ENCODE measurements around the gene MELTF.

Gene MELTF

DNA sequence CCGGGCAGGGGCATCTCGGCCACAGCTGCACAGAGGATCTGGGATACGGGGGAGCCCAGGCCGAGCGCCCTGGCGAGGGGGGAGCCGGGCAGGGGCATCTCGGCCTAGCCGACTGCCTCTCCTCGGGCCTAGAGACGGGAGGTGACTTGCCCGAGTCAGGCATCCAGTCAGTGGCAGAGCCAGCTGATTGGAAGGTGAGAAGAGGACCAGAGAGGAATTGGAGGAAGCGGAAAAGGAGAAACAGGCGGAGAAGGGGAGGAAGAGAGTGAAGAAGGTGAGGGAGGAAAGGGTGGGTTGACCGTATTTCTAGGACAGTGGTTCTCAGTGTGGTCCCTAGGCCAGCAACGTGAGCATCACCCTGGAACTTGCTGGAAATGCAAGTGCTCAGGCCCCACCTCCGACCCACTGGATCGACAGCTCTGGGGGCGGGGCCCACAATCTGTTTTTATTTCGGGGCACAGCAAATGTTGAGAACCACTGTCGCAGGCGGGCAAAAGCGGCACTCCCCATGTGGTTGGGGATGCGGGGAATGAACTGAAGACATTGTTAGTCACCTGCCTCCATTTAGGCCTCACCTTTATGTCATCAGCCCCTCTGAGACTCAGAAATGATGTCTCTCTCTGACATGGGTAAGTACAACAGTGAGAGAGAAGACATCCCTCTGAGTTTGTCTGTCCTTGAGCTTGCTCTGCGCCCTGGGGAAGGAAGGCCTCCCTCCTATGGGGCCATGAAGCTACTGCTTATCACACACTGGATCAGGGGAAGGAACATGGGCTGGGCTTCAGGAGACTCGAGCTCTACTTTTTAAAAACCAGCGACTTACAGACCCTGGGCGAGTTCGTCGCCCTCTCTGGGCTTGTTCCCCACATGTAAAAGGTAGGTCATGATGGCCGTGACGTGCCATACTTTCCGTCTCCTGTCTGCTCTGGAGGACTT, 1.0 kb upstream of the MELTF start:
- H3K27me3 ChIP-seq (ENCODE audit: control insufficient read depth in 1 of 2, insufficient read depth in 1 of 2, low read length in 2 of 2): peaks cover 10 to 24% of the 10 kb centered on the region in 2 experiments
- H4K8ac ChIP-seq (ENCODE audit: low read length): no peak overlapping the region
- H3K79me1 ChIP-seq (replicated peaks; ENCODE audit: low read length, poor library complexity, severe bottlenecking): no peaks in the 10 kb centered on the region
- H2BK15ac ChIP-seq (ENCODE audit: low read depth, poor library complexity, severe bottlenecking): no peak overlapping the region
- peaks cover 0 to 5% of the 10 kb centered on the region in 2 experiments for H3K36me3 ChIP-seq (ENCODE audit: control insufficient read depth in 1 of 2, insufficient read depth in 2 of 2, low read depth in 1 of 2, low read length in 2 of 2)
- DNase-seq: no peak
- H2BK5ac ChIP-seq (ENCODE audit: low read depth, low read length, poor library complexity, severe bottlenecking): no peak overlapping the region
- H3K9ac ChIP-seq (ENCODE audit: low read length): peak overlapping the region; percentile 55
- no peak overlapping the region for H3K27ac ChIP-seq (ENCODE audit: low read length, poor library complexity, severe bottlenecking)
- H2BK12ac ChIP-seq (ENCODE audit: low read length in 2 of 2): peak overlapping the region; percentile 87 to 97
- no peak overlapping the region for H2AFZ ChIP-seq (ENCODE audit: low read depth, low read length)
- H3K9me3 ChIP-seq (ENCODE audit: control insufficient read depth, low read length): no peaks in the 10 kb centered on the region
- WGBS: 92% methylated on average over 31 of the region's 33 CpGs
- H3K4me1 ChIP-seq (ENCODE audit: control insufficient read depth, insufficient read depth, low read depth, low read length): peaks cover 24% of the 10 kb centered on the region
- peak overlapping the region in 1 of 2 experiments; percentile 24 for H3K4ac ChIP-seq (ENCODE audit: low read depth in 1 of 2, low read length in 2 of 2)
- peak overlapping the region; percentile 6 to 69 for H3K18ac ChIP-seq (ENCODE audit: low read depth in 1 of 2, low read length in 2 of 2)
- H2AK5ac ChIP-seq (ENCODE audit: low read length, severe bottlenecking): no peak overlapping the region
- no peak overlapping the region for H3K4me2 ChIP-seq (ENCODE audit: low read length, poor library complexity, severe bottlenecking)
- no peak overlapping the region for H3K23ac ChIP-seq (ENCODE audit: low read length in 2 of 2)
- H3K4me3 ChIP-seq (ENCODE audit: insufficient read depth in 1 of 2, low read depth in 1 of 2, low read length in 2 of 2): no peak overlapping the region
- peak overlapping the region in 1 of 2 experiments; percentile 74 for H3K14ac ChIP-seq (ENCODE audit: low read length in 2 of 2)
- no peak overlapping the region for H2BK120ac ChIP-seq (ENCODE audit: low read depth, low read length)
- no peak overlapping the region for H4K91ac ChIP-seq (ENCODE audit: low read length)

DNA sequence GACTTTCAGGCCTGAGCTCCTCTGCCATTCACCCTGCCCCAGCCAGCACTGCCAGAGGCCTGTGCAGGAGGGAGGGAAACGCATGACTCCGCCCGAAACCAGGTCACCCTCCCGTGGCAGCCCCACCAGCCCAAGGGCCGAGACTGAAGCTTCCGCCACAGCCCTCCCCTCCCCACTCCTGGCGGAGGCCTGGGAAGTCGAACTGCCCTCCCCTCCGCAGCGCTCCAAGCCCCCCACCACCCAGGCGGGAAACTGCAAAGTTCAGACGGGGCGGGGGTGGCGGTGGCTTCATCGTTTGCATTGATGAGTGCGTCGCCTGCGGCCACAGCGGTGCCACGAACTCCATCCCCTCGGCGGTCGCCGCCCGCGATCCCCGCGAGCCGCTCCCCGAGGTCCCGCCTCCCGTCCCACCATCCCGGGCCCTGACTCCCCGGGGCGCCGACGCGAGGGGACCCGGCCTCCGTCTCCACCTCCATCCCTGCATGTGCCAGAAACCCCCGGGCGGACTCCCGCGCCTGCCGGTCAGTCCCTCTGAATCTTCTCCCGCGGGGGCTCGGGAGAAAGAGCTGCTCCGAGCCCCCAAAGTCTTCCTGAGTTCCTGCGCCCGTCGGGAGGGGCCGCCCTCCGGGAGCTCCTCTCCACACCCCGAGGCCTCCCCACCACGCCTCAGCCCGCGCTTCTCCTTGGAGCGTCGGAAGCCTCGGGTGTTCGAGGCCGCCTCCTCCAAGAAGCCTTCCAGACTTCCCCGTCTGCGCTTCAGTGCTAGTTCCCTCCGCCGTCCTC, 698 bp downstream of the MELTF start:
- Histone ChIP-seq H2BK12ac (ENCODE audit: low read length in 2 of 2) (peak overlapping the region in 1 of 2 experiments; percentile 11), H3K9ac (ENCODE audit: low read length) (peak overlapping the region; percentile 75), H2BK5ac (ENCODE audit: low read depth, low read length, poor library complexity, severe bottlenecking) (no peak overlapping the region), H3K4me2 (ENCODE audit: low read length, poor library complexity, severe bottlenecking) (peak overlapping the region; percentile 69), H3K4me1 (ENCODE audit: control insufficient read depth, insufficient read depth, low read depth, low read length) (peaks cover 31% of the 10 kb centered on the region), H3K36me3 (ENCODE audit: control insufficient read depth in 1 of 2, insufficient read depth in 2 of 2, low read depth in 1 of 2, low read length in 2 of 2) (peaks cover 0 to 16% of the 10 kb centered on the region in 2 experiments), H3K27ac (ENCODE audit: low read length, poor library complexity, severe bottlenecking) (no peak overlapping the region), H4K91ac (ENCODE audit: low read length) (peak overlapping the region; percentile 22), H3K14ac (ENCODE audit: low read length in 2 of 2) (no peak overlapping the region), H3K18ac (ENCODE audit: low read depth in 1 of 2, low read length in 2 of 2) (peak overlapping the region; percentile 54 to 70), H3K23ac (ENCODE audit: low read length in 2 of 2) (peak overlapping the region; percentile 25 to 73), H3K4me3 (ENCODE audit: insufficient read depth in 1 of 2, low read depth in 1 of 2, low read length in 2 of 2) (peak overlapping the region; percentile 41 to 76), H2BK15ac (ENCODE audit: low read depth, poor library complexity, severe bottlenecking) (no peak overlapping the region), H2AFZ (ENCODE audit: low read depth, low read length) (peak overlapping the region; percentile 30), H2BK120ac (ENCODE audit: low read depth, low read length) (peak overlapping the region; percentile 50), H4K8ac (ENCODE audit: low read length) (peak overlapping the region; percentile 80), H3K79me1 (replicated peaks; ENCODE audit: low read length, poor library complexity, severe bottlenecking) (no peaks in the 10 kb centered on the region), H2AK5ac (ENCODE audit: low read length, severe bottlenecking) (no peak overlapping the region), H3K9me3 (ENCODE audit: control insufficient read depth, low read length) (no peaks in the 10 kb centered on the region), H3K4ac (ENCODE audit: low read depth in 1 of 2, low read length in 2 of 2) (no peak overlapping the region), H3K27me3 (ENCODE audit: control insufficient read depth in 1 of 2, insufficient read depth in 1 of 2, low read length in 2 of 2) (peaks cover 8 to 34% of the 10 kb centered on the region in 2 experiments)
- WGBS: 13% methylated on average over 67 of the region's 67 CpGs
- DNase-seq: peak; percentile 17

DNA sequence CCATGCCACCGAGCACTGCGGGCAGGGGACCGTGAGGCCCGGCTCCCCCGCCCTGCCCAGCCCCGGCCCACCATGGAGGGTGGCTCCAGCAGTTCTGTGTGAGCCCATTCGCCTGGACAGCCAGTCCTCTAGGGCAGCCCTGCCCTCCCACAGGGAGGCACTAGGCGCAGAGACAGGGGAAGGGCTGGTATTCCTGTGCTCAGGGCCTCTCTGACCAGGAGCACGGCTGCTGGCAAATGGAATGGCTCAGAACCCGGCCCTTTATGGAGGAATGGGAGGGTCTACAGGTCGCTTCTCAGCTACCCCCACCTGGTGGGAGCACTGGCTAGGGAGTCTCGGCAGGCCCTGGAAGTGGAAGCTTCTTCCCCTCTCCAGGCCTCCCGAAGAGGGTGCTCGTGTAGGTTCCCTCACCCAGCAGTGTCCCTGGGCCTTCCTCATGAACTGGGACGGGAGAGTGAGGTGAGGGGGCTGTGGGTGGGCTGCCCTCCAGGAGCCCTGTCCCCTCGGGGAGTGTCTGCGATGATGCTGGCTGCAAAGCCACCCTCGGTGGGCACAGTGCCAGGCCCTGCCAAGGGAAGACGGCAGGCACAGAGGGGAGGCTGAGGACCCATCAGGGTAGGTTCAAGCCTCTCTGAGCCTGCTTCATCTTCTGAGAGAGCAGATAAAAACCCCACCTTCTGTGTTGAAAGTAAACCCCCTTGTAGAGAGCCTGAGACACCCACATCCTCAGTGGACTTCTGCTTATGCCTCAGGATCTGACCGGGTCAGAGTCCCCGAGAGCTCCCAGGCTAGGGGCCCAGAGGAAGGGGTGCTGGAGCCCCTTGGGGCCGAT, 1.5 kb downstream of the MELTF start:
- Histone ChIP-seq H3K27ac (ENCODE audit: low read length, poor library complexity, severe bottlenecking) (no peak overlapping the region), H3K23ac (ENCODE audit: low read length in 2 of 2) (no peak overlapping the region), H3K9ac (ENCODE audit: low read length) (peak overlapping the region; percentile 75), H3K79me1 (replicated peaks; ENCODE audit: low read length, poor library complexity, severe bottlenecking) (no peaks in the 10 kb centered on the region), H3K4me3 (ENCODE audit: insufficient read depth in 1 of 2, low read depth in 1 of 2, low read length in 2 of 2) (peak overlapping the region in 1 of 2 experiments; percentile 76), H4K8ac (ENCODE audit: low read length) (peak overlapping the region; percentile 64), H4K91ac (ENCODE audit: low read length) (no peak overlapping the region), H3K36me3 (ENCODE audit: control insufficient read depth in 1 of 2, insufficient read depth in 2 of 2, low read depth in 1 of 2, low read length in 2 of 2) (peaks cover 0 to 16% of the 10 kb centered on the region in 2 experiments), H2BK15ac (ENCODE audit: low read depth, poor library complexity, severe bottlenecking) (no peak overlapping the region), H2BK120ac (ENCODE audit: low read depth, low read length) (no peak overlapping the region), H3K18ac (ENCODE audit: low read depth in 1 of 2, low read length in 2 of 2) (no peak overlapping the region), H2BK12ac (ENCODE audit: low read length in 2 of 2) (peak overlapping the region in 1 of 2 experiments; percentile 33), H2AFZ (ENCODE audit: low read depth, low read length) (peak overlapping the region; percentile 30), H2BK5ac (ENCODE audit: low read depth, low read length, poor library complexity, severe bottlenecking) (no peak overlapping the region), H3K9me3 (ENCODE audit: control insufficient read depth, low read length) (no peaks in the 10 kb centered on the region), H3K4ac (ENCODE audit: low read depth in 1 of 2, low read length in 2 of 2) (no peak overlapping the region), H3K27me3 (ENCODE audit: control insufficient read depth in 1 of 2, insufficient read depth in 1 of 2, low read length in 2 of 2) (peaks cover 14 to 34% of the 10 kb centered on the region in 2 experiments), H2AK5ac (ENCODE audit: low read length, severe bottlenecking) (no peak overlapping the region), H3K4me1 (ENCODE audit: control insufficient read depth, insufficient read depth, low read depth, low read length) (peaks cover 38% of the 10 kb centered on the region), H3K4me2 (ENCODE audit: low read length, poor library complexity, severe bottlenecking) (no peak overlapping the region), H3K14ac (ENCODE audit: low read length in 2 of 2) (no peak overlapping the region)
- DNase-seq: no peak
- WGBS: 94% methylated on average over 22 of the region's 22 CpGs

Data from mesenchymal stem cell (in vitro differentiated cells and primary cell).